ENCODE results near the gene AGBL4. TPM values are rescaled to one million over a fixed set of nuclear protein-coding genes. Genes with fewer than 3 reads are reported as not detected.

Gene AGBL4
- total and polyA plus RNA-seq, 7 experiments from 2014 or later: 0.27 TPM; not detected in 6

DNA sequence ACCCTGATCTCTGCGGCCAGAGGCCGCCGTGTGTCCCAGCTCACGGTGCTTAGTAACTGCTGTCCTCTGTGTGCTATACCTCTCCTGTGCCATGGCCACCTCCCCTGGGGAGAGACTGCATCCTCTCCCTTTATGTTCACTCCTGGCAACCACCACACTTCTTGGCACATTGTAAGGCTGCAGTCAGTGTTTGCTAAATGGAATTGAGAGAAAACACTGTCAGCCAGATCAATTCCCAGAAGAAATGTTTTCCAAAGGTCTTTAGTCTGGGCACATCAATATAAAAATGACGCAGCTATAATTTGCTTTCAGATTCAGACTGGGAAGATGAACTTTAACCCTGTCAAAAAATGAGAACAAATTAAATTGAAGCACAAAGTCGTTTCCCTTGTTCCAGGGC lies 1343.9 kb downstream of the AGBL4 start:
- no peak for ATAC-seq
- Histone ChIP-seq H3K27me3 (ENCODE audit: control insufficient read depth in 2 of 2, insufficient read depth in 2 of 2, low read length in 2 of 2) (no peaks in the 10 kb centered on the region), H3K4me1 (ENCODE audit: control insufficient read depth in 2 of 2, insufficient read depth in 2 of 2, low read length in 2 of 2) (no peaks in the 10 kb centered on the region), H3K36me3 (ENCODE audit: control insufficient read depth in 2 of 3, insufficient read depth in 3 of 3, low read length in 3 of 3) (no peaks in the 10 kb centered on the region), H3K27ac (ENCODE audit: low read depth, low read length) (no peak overlapping the region), H3K4me3 (ENCODE audit: low read length) (no peak overlapping the region), H3K9me3 (ENCODE audit: control insufficient read depth in 2 of 3, low read length in 3 of 3) (no peaks in the 10 kb centered on the region)
- ChIA-PET POLR2A (no interaction called here), CTCF (interaction anchor here (0.6 to 1.4 kb wide), 2 partner anchors 15 to 16 kb away, joined by 3 read pairs; no protein-coding TSS in a partner anchor)
- Mint-ChIP-seq H3K4me1 (peaks cover 0 to 6% (median 0%) of the 10 kb centered on the region in 7 donors), H3K27ac (peak overlapping the region in 1 of 9 donors; percentile 59), H3K27me3 (peaks cover 0 to 19% (median 5%) of the 10 kb centered on the region in 5 donors), H3K4me3 (no peak overlapping the region), H3K36me3 (no peaks in the 10 kb centered on the region), H3K9me3 (no peaks in the 10 kb centered on the region)
- DNase-seq: no peak
- intact Hi-C loops (cut with micrococcal nuclease): loop anchor here in 1 of 2 donors (5.0 kb wide), 1 partner anchor 1667 kb away; no protein-coding TSS in a partner anchor

DNA sequence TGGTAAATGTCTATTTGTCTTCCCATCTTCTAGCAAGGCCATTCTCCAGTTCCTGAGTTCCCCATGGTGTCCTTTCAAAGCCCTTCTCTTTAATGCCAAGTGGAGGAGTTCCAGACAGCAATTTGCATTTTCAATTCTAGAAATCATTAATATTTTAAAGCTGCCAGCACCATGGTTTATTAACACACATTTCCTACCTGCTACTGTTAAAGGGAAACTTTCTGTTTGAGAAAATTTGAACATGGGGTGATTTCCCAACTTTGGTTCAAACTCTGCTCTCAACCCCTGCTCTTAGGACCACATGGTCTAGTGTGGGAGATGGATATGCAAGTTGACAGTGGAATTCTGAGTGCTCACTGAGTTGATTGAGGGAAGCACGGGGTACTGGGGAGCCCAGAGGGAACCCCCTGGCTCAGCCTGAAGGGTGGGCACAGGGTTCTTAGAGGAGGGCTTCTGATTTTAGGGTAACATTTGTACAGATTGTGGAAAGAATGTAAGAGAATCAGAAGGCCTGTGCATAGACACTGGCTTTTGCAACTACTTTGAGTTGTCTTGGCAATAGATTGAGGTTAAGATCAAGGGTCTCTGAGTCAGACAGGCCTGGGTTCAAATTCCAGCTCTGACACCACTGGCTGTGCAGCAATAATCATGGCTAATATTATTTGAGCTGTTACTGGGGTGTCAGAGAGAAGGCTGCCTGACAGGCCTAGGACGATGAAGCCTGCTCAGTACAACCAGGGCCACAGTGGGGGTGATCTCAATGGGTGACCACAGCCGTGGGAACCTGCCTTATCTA lies 1344.8 kb downstream of the AGBL4 start:
- H3K4me1 ChIP-seq (ENCODE audit: control insufficient read depth in 2 of 2, insufficient read depth in 2 of 2, low read length in 2 of 2): no peaks in the 10 kb centered on the region
- H3K27ac ChIP-seq (ENCODE audit: low read depth, low read length): no peak overlapping the region
- no peaks in the 10 kb centered on the region for H3K36me3 ChIP-seq (ENCODE audit: control insufficient read depth in 2 of 3, insufficient read depth in 3 of 3, low read length in 3 of 3)
- H3K4me1 Mint-ChIP-seq: peaks cover 0 to 6% (median 0%) of the 10 kb centered on the region in 7 donors
- H3K27ac Mint-ChIP-seq: no peak overlapping the region
- H3K36me3 Mint-ChIP-seq: no peaks in the 10 kb centered on the region
- ATAC-seq (no peak), DNase-seq (no peak)
- no peak overlapping the region for H3K4me3 ChIP-seq (ENCODE audit: low read length)
- no peaks in the 10 kb centered on the region for H3K9me3 Mint-ChIP-seq
- no peak overlapping the region for H3K4me3 Mint-ChIP-seq
- H3K9me3 ChIP-seq (ENCODE audit: control insufficient read depth in 2 of 3, low read length in 3 of 3): no peaks in the 10 kb centered on the region
- intact Hi-C loops (cut with micrococcal nuclease): loop anchor here in 1 of 2 donors (5.0 kb wide), 1 partner anchor 1668 kb away; no protein-coding TSS in a partner anchor
- CTCF ChIA-PET: interaction anchor here (1.2 to 2.0 kb wide), 3 partner anchors 17 to 138 kb away, joined by 3 to 6 read pairs (median 4); no protein-coding TSS in a partner anchor
- no peaks in the 10 kb centered on the region for H3K27me3 ChIP-seq (ENCODE audit: control insufficient read depth in 2 of 2, insufficient read depth in 2 of 2, low read length in 2 of 2)
- peaks cover 3 to 27% (median 8%) of the 10 kb centered on the region in 5 donors for H3K27me3 Mint-ChIP-seq
- POLR2A ChIA-PET: no interaction called here

DNA sequence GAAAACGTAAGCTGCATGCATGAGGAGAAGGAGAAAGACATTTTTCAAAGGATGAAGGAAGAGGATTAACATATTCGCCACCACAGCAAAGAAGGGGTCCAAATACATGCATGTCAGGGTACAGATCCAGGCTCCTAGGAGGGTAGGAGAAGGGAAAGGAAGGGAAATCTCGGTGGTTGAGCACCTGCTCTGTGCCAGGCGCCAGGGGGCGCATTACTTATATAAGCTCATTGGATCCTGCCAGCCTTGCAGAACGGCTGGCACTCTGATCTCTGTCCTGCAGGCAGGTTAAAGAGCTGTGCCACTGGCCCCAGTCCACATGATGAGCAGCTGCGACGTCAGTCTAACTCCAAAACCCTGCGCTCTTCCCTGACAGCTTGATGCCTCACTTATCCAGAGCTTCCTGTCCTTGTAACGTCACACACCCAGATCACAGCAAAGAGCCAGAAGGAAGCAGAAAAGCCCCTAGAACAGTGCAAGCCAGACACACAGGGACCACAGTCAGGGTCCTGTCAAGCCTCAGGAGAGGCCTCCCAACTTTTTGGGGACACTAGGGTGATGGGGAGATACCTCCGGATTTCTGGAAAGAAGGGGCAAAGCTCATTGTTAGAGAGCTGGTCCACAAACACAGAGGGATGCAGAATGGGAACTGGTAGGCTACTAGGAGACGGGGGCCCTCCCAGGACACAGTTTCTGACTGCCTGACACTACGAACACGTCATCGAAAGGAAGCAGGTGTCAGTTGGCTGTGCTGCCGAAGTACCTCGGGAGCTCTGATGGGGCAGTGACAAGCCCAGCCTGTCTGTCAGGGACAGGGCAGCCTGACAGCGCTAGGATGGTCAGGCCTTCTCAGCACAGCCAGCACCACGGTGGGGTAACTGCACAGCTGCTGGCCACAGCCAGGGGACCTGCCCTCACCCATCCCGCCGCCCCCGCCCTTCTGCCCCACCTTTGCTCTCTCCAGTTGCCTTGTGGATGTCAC lies 1346.2 kb downstream of the AGBL4 start:
- ChIA-PET POLR2A (no interaction called here), CTCF (interaction anchor here (0.6 to 2.0 kb wide), 5 partner anchors 9 to 760 kb away, joined by 3 to 6 read pairs (median 4); no protein-coding TSS in a partner anchor)
- Mint-ChIP-seq H3K36me3 (no peaks in the 10 kb centered on the region), H3K9me3 (no peaks in the 10 kb centered on the region), H3K4me1 (peaks cover 0 to 6% (median 0%) of the 10 kb centered on the region in 7 donors), H3K4me3 (no peak overlapping the region), H3K27ac (no peak overlapping the region), H3K27me3 (peaks cover 5 to 30% (median 12%) of the 10 kb centered on the region in 5 donors)
- Histone ChIP-seq H3K27ac (ENCODE audit: low read depth, low read length) (no peak overlapping the region), H3K9me3 (ENCODE audit: control insufficient read depth in 2 of 3, low read length in 3 of 3) (no peaks in the 10 kb centered on the region), H3K4me1 (ENCODE audit: control insufficient read depth in 2 of 2, insufficient read depth in 2 of 2, low read length in 2 of 2) (no peaks in the 10 kb centered on the region), H3K36me3 (ENCODE audit: control insufficient read depth in 2 of 3, insufficient read depth in 3 of 3, low read length in 3 of 3) (no peaks in the 10 kb centered on the region), H3K4me3 (ENCODE audit: low read length) (no peak overlapping the region), H3K27me3 (ENCODE audit: control insufficient read depth in 2 of 2, insufficient read depth in 2 of 2, low read length in 2 of 2) (no peaks in the 10 kb centered on the region)
- intact Hi-C loops (cut with micrococcal nuclease): loop anchor here in 1 of 2 donors (2.0 to 5.0 kb wide), 2 partner anchors 19 to 1670 kb away; no protein-coding TSS in a partner anchor
- peak in 7 of 9 donors; percentile 7 to 44 (median 12) for DNase-seq
- peak; percentile 44 for ATAC-seq

DNA sequence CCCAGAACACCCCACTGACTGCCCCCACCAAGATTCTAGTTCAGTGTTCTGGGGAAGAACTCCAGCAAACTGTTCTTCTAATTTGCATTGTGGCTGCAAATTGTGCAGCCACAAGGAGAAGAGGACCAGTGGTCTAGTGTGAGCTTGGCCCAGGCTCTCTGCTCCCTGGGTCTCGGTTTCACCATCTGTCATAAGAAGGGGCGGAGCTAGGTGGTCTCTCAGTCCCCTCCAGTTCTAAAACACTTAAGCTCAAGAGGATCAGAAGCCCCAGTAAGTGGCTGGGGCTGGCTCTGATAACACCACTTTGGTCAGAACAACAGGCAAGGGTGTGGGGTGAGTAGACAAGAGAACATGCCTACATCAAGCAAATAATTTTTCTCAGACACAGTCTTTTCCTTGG lies 1346.9 kb downstream of the AGBL4 start:
- POLR2A ChIA-PET: no interaction called here
- H3K36me3 ChIP-seq (ENCODE audit: control insufficient read depth in 2 of 3, insufficient read depth in 3 of 3, low read length in 3 of 3): no peaks in the 10 kb centered on the region
- no peaks in the 10 kb centered on the region for H3K9me3 ChIP-seq (ENCODE audit: control insufficient read depth in 2 of 3, low read length in 3 of 3)
- H3K4me1 Mint-ChIP-seq: peaks cover 0 to 6% (median 0%) of the 10 kb centered on the region in 7 donors
- intact Hi-C loops (cut with micrococcal nuclease): loop anchor here in 1 of 2 donors (2.0 to 5.0 kb wide), 2 partner anchors 20 to 1670 kb away; no protein-coding TSS in a partner anchor
- H3K4me1 ChIP-seq (ENCODE audit: control insufficient read depth in 2 of 2, insufficient read depth in 2 of 2, low read length in 2 of 2): no peaks in the 10 kb centered on the region
- peaks cover 5 to 30% (median 12%) of the 10 kb centered on the region in 5 donors for H3K27me3 Mint-ChIP-seq
- no peaks in the 10 kb centered on the region for H3K27me3 ChIP-seq (ENCODE audit: control insufficient read depth in 2 of 2, insufficient read depth in 2 of 2, low read length in 2 of 2)
- no peak overlapping the region for H3K27ac Mint-ChIP-seq
- H3K36me3 Mint-ChIP-seq: no peaks in the 10 kb centered on the region
- DNase-seq (no peak), ATAC-seq (no peak)
- H3K4me3 Mint-ChIP-seq: no peak overlapping the region
- no peaks in the 10 kb centered on the region for H3K9me3 Mint-ChIP-seq
- no peak overlapping the region for H3K27ac ChIP-seq (ENCODE audit: low read depth, low read length)
- H3K4me3 ChIP-seq (ENCODE audit: low read length): no peak overlapping the region
- CTCF ChIA-PET: interaction anchor here (1.0 kb wide), 1 partner anchor 9 kb away, joined by 4 read pairs; no protein-coding TSS in a partner anchor

DNA sequence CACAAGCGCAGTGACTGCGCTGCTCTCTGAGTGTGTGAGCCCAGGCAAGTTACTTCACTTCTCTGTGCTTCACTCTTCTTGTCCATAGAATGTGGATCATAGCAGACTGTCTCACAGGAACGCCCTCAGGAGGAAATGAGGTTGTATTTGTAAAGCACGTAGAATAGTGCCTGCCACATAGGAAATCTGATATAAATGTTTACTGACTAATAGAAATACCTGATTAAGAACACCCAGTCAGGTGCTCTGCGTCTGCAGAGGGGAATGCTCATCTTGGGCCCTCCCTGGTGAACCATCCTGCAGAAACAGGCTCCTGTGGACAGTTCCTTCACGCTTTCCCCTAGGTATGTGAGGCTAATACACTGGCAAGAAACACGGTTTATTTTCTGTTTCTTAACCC lies 1347.4 kb downstream of the AGBL4 start:
- H3K9me3 ChIP-seq (ENCODE audit: control insufficient read depth in 2 of 3, low read length in 3 of 3): no peaks in the 10 kb centered on the region
- no peak for ATAC-seq
- H3K9me3 Mint-ChIP-seq: no peaks in the 10 kb centered on the region
- H3K4me1 ChIP-seq (ENCODE audit: control insufficient read depth in 2 of 2, insufficient read depth in 2 of 2, low read length in 2 of 2): no peaks in the 10 kb centered on the region
- ChIA-PET CTCF (no interaction called here), POLR2A (no interaction called here)
- H3K27ac Mint-ChIP-seq: no peak overlapping the region
- peaks cover 5 to 30% (median 12%) of the 10 kb centered on the region in 5 donors for H3K27me3 Mint-ChIP-seq
- H3K4me3 Mint-ChIP-seq: no peak overlapping the region
- H3K4me3 ChIP-seq (ENCODE audit: low read length): no peak overlapping the region
- no peak overlapping the region for H3K27ac ChIP-seq (ENCODE audit: low read depth, low read length)
- H3K4me1 Mint-ChIP-seq: peaks cover 0 to 6% (median 0%) of the 10 kb centered on the region in 7 donors
- no peaks in the 10 kb centered on the region for H3K36me3 Mint-ChIP-seq
- H3K36me3 ChIP-seq (ENCODE audit: control insufficient read depth in 2 of 3, insufficient read depth in 3 of 3, low read length in 3 of 3): no peaks in the 10 kb centered on the region
- DNase-seq: no peak
- intact Hi-C loops (cut with micrococcal nuclease): loop anchor here in 1 of 2 donors (2.0 to 5.0 kb wide), 2 partner anchors 20 to 1671 kb away; no protein-coding TSS in a partner anchor
- H3K27me3 ChIP-seq (ENCODE audit: control insufficient read depth in 2 of 2, insufficient read depth in 2 of 2, low read length in 2 of 2): no peaks in the 10 kb centered on the region

DNA sequence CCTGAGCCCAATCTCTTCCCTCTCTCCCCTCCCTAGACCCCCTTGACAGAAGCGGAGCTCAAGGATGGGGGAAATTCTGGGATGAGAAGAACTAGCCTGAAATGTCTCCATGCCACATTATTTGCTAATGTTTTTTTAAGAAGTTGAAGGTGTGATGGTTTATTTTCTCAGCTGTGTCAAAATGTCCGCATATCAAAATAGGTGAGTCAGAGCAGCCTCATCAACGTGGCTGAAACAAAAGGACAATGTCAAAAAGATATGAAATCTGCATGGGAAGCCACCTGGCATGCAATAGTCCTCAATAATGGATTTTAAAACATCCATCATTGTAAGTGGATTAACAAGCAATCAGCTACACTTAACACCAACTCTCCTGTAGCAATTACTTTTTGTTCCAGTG lies 1348.5 kb downstream of the AGBL4 start:
- Histone ChIP-seq H3K9me3 (ENCODE audit: control insufficient read depth in 2 of 3, low read length in 3 of 3) (no peaks in the 10 kb centered on the region), H3K36me3 (ENCODE audit: control insufficient read depth in 2 of 3, insufficient read depth in 3 of 3, low read length in 3 of 3) (no peaks in the 10 kb centered on the region), H3K27ac (ENCODE audit: low read depth, low read length) (no peak overlapping the region), H3K27me3 (ENCODE audit: control insufficient read depth in 2 of 2, insufficient read depth in 2 of 2, low read length in 2 of 2) (no peaks in the 10 kb centered on the region), H3K4me3 (ENCODE audit: low read length) (no peak overlapping the region), H3K4me1 (ENCODE audit: control insufficient read depth in 2 of 2, insufficient read depth in 2 of 2, low read length in 2 of 2) (no peaks in the 10 kb centered on the region)
- H3K9me3 Mint-ChIP-seq: no peaks in the 10 kb centered on the region
- DNase-seq (no peak), ATAC-seq (no peak)
- H3K4me3 Mint-ChIP-seq: no peak overlapping the region
- no peak overlapping the region for H3K27ac Mint-ChIP-seq
- ChIA-PET CTCF (no interaction called here), POLR2A (no interaction called here)
- intact Hi-C loops (cut with micrococcal nuclease): loop anchor here in 1 of 2 donors (5.0 kb wide), 1 partner anchor 1672 kb away; no protein-coding TSS in a partner anchor
- peaks cover 5 to 30% (median 13%) of the 10 kb centered on the region in 5 donors for H3K27me3 Mint-ChIP-seq
- H3K36me3 Mint-ChIP-seq: no peaks in the 10 kb centered on the region
- peaks cover 0 to 6% (median 0%) of the 10 kb centered on the region in 7 donors for H3K4me1 Mint-ChIP-seq

Data from naive thymus-derived CD4-positive, alpha-beta T cell (primary cell).